Fibroblast of lung (primary cell): ENCODE results near the gene NAP1L1. TPM values are rescaled to one million over a fixed set of nuclear protein-coding genes. Genes with fewer than 3 reads are reported as not detected.

Source experiments
- DNase-seq, 2 donors: peaks; one replicate each; pipeline versions ENCODE4 v3.0.0 to v3.0.0-alpha.2; 2010; ENCODE audit warnings: low read depth in 2 of 2
- H2AFZ ChIP-seq: 2 replicates; pipeline ENCODE4 v1.5.1; 2012; ENCODE audit warnings: low read length, control low read depth, inconsistent platforms
- H3K27ac ChIP-seq: 2 replicates; pipeline ENCODE4 v1.5.1; 2011; ENCODE audit warnings: low read length, control low read depth; ENCODE audit not compliant: insufficient read depth
- H3K27me3 ChIP-seq: 2 replicates; pipeline ENCODE4 v1.5.1; 2011; ENCODE audit warnings: mild to moderate bottlenecking, low read length; ENCODE audit not compliant: control insufficient read depth, insufficient read depth
- H3K36me3 ChIP-seq: 2 replicates; pipeline ENCODE4 v1.5.1; 2011; ENCODE audit warnings: low read length; ENCODE audit not compliant: control insufficient read depth, insufficient read depth
- H3K4me1 ChIP-seq: 2 replicates; pipeline ENCODE4 v1.5.1; 2011; ENCODE audit warnings: low read length; ENCODE audit not compliant: control insufficient read depth, insufficient read depth; ENCODE audit errors: extremely low read depth
- H3K4me2 ChIP-seq: 2 replicates; pipeline ENCODE4 v1.5.1; 2011; ENCODE audit warnings: low read length, control low read depth; ENCODE audit not compliant: insufficient read depth; ENCODE audit errors: extremely low read depth
- H3K4me3 ChIP-seq, 4 experiments: fragments of 200-600 bp in 1 of 4; sonication (generic) in 1 of 4; replicated peaks in 1 of 4; 2 replicates each; pipeline ENCODE4 v1.5.1; 2011 to 2016; ENCODE audit warnings: low read length in 4 of 4, low read depth in 3 of 4, mild to moderate bottlenecking in 3 of 4, control low read depth in 2 of 4, inconsistent platforms in 1 of 4, mixed read lengths in 1 of 4; ENCODE audit not compliant: insufficient read depth in 1 of 4; ENCODE audit errors: control extremely low read depth in 1 of 4
- H3K79me2 ChIP-seq: 2 replicates; pipeline ENCODE4 v1.5.1; 2012; ENCODE audit warnings: mild to moderate bottlenecking, low read length, inconsistent platforms; ENCODE audit not compliant: control insufficient read depth, insufficient read depth
- H3K9ac ChIP-seq: 2 replicates; pipeline ENCODE4 v1.5.1; 2011; ENCODE audit warnings: mild to moderate bottlenecking, low read length, control low read depth; ENCODE audit not compliant: insufficient read depth
- H3K9me3 ChIP-seq: 2 replicates; pipeline ENCODE4 v1.5.1; 2012; ENCODE audit warnings: low read depth, low read length; ENCODE audit not compliant: control insufficient read depth, insufficient read depth
- H4K20me1 ChIP-seq: 2 replicates; pipeline ENCODE4 v1.5.1; 2011; ENCODE audit warnings: low read length; ENCODE audit not compliant: control insufficient read depth, insufficient read depth; ENCODE audit errors: extremely low read depth
- CTCF ChIP-seq, 2 donors: IDR thresholded peaks in 1 of 2; conservative IDR thresholded peaks in 1 of 2; 1 replicate in 1 of 2; 2 replicates in 1 of 2; pipeline ENCODE4 v1.5.1; 2011 to 2012; ENCODE audit warnings: low read length in 2 of 2, control low read depth in 1 of 2, inconsistent platforms in 1 of 2, low read depth in 1 of 2, mild to moderate bottlenecking in 1 of 2
- EZH2 ChIP-seq: IDR thresholded peaks from 2 replicates; pipeline ENCODE4 v1.5.1; 2012; ENCODE audit warnings: low read length, control low read depth, mild to moderate bottlenecking; ENCODE audit errors: missing control alignments
- polyA plus RNA-seq, 2 donors: library from polyadenylated mRNA; depleted of rRNA in 1 of 2; stranded (reverse) in 1 of 2; unstranded in 1 of 2; fragments of >200 nt; gene quantifications; 2 replicates each; pipeline ENCODE4 v1.2.1, GENCODE V29; 2011 to 2012; ENCODE audit warnings: missing spikeins in 1 of 2
- total RNA-seq: library from RNA; depleted of rRNA; stranded (reverse); fragments of >200 nt; gene quantifications from 2 replicates; pipeline ENCODE4 v1.2.1, GENCODE V29; 2014

NAP1L1 gene
- total and polyA plus RNA-seq, 2 donors (not counting 1 experiment from before 2014, with no cell fraction given), result 275 to 695 TPM

DNA sequence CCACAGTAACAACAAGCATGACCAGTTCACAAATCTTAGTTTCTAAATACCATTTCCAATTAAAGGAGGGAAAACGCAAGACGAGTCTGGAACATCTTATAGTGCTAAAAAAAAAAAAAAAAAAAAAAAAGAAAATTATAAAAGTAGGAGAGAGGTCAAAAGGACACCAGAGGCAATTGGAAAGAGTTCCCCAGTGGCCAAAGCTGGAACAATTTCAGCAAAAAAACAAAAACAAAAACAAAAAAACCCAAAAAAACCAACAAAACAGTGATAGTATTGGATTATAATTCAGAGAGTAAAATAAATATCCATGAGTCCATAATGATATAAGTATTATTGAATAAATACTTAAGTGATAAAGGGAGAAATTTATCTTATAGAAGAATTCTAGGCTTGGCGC, 10.3 kb upstream of the NAP1L1 start:
- no peak overlapping the region for H3K9ac ChIP-seq
- no peaks in the 10 kb centered on the region for H3K27me3 ChIP-seq
- no peaks in the 10 kb centered on the region for H3K36me3 ChIP-seq
- H4K20me1 ChIP-seq, result no peaks in the 10 kb centered on the region
- no peak overlapping the region for H3K27ac ChIP-seq
- DNase-seq, result no peak
- H2AFZ ChIP-seq, result no peak overlapping the region
- no peaks in the 10 kb centered on the region for H3K9me3 ChIP-seq
- no peaks in the 10 kb centered on the region for H3K79me2 ChIP-seq
- H3K4me1 ChIP-seq, result no peaks in the 10 kb centered on the region
- no peak overlapping the region for H3K4me2 ChIP-seq
- H3K4me3 ChIP-seq, result no peak overlapping the region
- TF ChIP-seq EZH2, result no peak
- TF ChIP-seq CTCF (conservative IDR thresholded peaks at IDR 0.05 in 1 of 2, IDR thresholded peaks at IDR 0.05 in 1 of 2; ENCODE audit: low read depth in 1 of 2, low read length in 2 of 2), result no peak

- H3K79me2 ChIP-seq, result no peaks in the 10 kb centered on the region
- H3K4me1 ChIP-seq, result no peaks in the 10 kb centered on the region
- H3K36me3 ChIP-seq, result no peaks in the 10 kb centered on the region
- H3K9me3 ChIP-seq, result no peaks in the 10 kb centered on the region
- H3K4me2 ChIP-seq, result no peak overlapping the region
- no peak for TF ChIP-seq EZH2
- no peak for TF ChIP-seq CTCF (conservative IDR thresholded peaks at IDR 0.05 in 1 of 2, IDR thresholded peaks at IDR 0.05 in 1 of 2; ENCODE audit: low read depth in 1 of 2, low read length in 2 of 2)
- H2AFZ ChIP-seq, result no peak overlapping the region
- no peaks in the 10 kb centered on the region for H4K20me1 ChIP-seq
- no peaks in the 10 kb centered on the region for H3K27me3 ChIP-seq
- no peak for DNase-seq
- no peak overlapping the region for H3K4me3 ChIP-seq
- no peak overlapping the region for H3K9ac ChIP-seq
- no peak overlapping the region for H3K27ac ChIP-seq
Measured at GRCh38 chr12:76091246-76091754, 6.8 kb upstream of the NAP1L1 start.

- Histone ChIP-seq H3K9me3 (no peaks in the 10 kb centered on the region), H2AFZ (peak overlapping the region; percentile 83), H3K4me1 (peaks cover 7% of the 10 kb centered on the region), H3K4me3 (peak overlapping the region; percentile 83 to 97 (median 88)), H4K20me1 (no peaks in the 10 kb centered on the region), H3K27ac (peak overlapping the region; percentile 97), H3K4me2 (peak overlapping the region; percentile 98), H3K79me2 (peaks cover 38% of the 10 kb centered on the region), H3K36me3 (no peaks in the 10 kb centered on the region), H3K9ac (peak overlapping the region; percentile 99), H3K27me3 (no peaks in the 10 kb centered on the region)
- TF ChIP-seq CTCF (conservative IDR thresholded peaks at IDR 0.05 in 1 of 2, IDR thresholded peaks at IDR 0.05 in 1 of 2; ENCODE audit: low read depth in 1 of 2, low read length in 2 of 2), result no peak
- no peak for TF ChIP-seq EZH2
- DNase-seq, result peak in 1 of 2 donors; percentile 64
Measured at GRCh38 chr12:76085520-76085868, 1.0 kb upstream of the NAP1L1 start.
